Amygdala (tissue), 56 donors: ENCODE results near the gene IQGAP3.
A peak's percentile ranks its signal among the peaks of the same experiment; 100 is the strongest.
"Not testable (repeated sequence)": the region's sequence is repeated elsewhere in the genome, so short reads cannot be mapped to it uniquely, and the experiment has no call there.

Experiments used
- DNase-seq, 56 donors: peaks; one replicate each; lab custom pipeline; 2025; lab: John Stamatoyannopoulos, UW

Gene IQGAP3

GRCh38 chr1:156593661-156593989 lies 21.3 kb upstream of the IQGAP3 start:
- DNase-seq: no peak

- no peak for DNase-seq
These were observed 20.7 kb upstream of the IQGAP3 start for GRCh38 chr1:156592910-156593660.

- DNase-seq: no peak
These were observed 20.0 kb upstream of the IQGAP3 start for GRCh38 chr1:156592158-156592909.

GRCh38 chr1:156591432-156592157 lies 19.2 kb upstream of the IQGAP3 start, which contains the start of gene NAXE:
NAXE (plus strand) TSS chr1:156591776; CDS start chr1:156591805, 29 bp downstream.
- DNase-seq: peak in 52 of 56 donors; percentile 21 to 83 (median 62)

GRCh38 chr1:156591181-156591431 lies 18.7 kb upstream of the IQGAP3 start:
- no peak for DNase-seq

GRCh38 chr1:156590326-156591180 lies 18.2 kb upstream of the IQGAP3 start:
- DNase-seq: no peak

- DNase-seq: no peak
These were observed 17.2 kb upstream of the IQGAP3 start for GRCh38 chr1:156589546-156589945.

GRCh38 chr1:156587927-156588326 lies 15.6 kb upstream of the IQGAP3 start:
- not testable (repeated sequence) for DNase-seq

- DNase-seq: no peak
These were observed 14.6 kb upstream of the IQGAP3 start for GRCh38 chr1:156586892-156587477.

GRCh38 chr1:156586323-156586722 lies 14.0 kb upstream of the IQGAP3 start:
- DNase-seq: no peak

- DNase-seq: no peak
These were observed 12.4 kb upstream of the IQGAP3 start for GRCh38 chr1:156584813-156585212.

GRCh38 chr1:156583821-156584622 lies 11.7 kb upstream of the IQGAP3 start:
- peak in 41 of 56 donors; percentile 5 to 83 (median 39) for DNase-seq

GRCh38 chr1:156582388-156583017 lies 10.1 kb upstream of the IQGAP3 start:
- DNase-seq: no peak

GRCh38 chr1:156581661-156582387 lies 9.5 kb upstream of the IQGAP3 start:
- no peak for DNase-seq

GRCh38 chr1:156579472-156579871 lies 7.1 kb upstream of the IQGAP3 start, which contains the start of gene TTC24:
TTC24 (plus strand) TSS chr1:156579723; CDS start chr1:156581365, 1,642 bp downstream.
- no peak for DNase-seq

GRCh38 chr1:156578055-156578454 lies 5.7 kb upstream of the IQGAP3 start:
- DNase-seq: no peak

GRCh38 chr1:156577550-156577949 lies 5.2 kb upstream of the IQGAP3 start:
- DNase-seq: no peak

- DNase-seq: no peak
These were observed 1.8 kb upstream of the IQGAP3 start for GRCh38 chr1:156574039-156574633.
